Stimulated activated CD4-positive, alpha-beta T cell treated with anti-CD3 and anti-CD28 coated beads, Interleukin-4, amount 100 ng/mL, for 1 hour (primary cell): ENCODE data around the gene SBF2.

ENCODE experiments used
- DNase-seq: peaks from one replicate; pipeline ENCODE4 v3.0.0-alpha.2; 2020

The SBF2 gene

GRCh38 chr11:9878936-9879335 lies 415.1 kb downstream of the SBF2 start:
- no peak for DNase-seq

DNA sequence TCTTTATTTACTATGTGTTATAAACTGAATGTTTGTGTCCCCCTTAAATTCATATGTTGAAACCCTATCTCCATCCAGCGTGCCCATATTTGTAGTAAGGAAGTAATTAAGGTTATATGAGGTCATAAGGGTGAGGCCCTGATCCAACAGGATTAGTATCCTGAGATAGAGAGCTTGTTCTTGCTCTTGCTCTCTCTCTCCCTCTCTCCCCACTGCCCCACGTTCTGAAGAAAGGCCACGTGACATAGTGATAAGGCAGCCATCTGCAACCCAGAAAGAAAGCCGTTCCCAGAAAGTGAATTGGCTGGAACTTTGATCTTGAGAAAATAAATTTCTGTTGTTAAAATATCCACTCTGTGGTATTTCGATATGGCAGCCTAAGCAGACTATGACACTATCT lies 417.7 kb downstream of the SBF2 start:
- no peak for DNase-seq

DNA sequence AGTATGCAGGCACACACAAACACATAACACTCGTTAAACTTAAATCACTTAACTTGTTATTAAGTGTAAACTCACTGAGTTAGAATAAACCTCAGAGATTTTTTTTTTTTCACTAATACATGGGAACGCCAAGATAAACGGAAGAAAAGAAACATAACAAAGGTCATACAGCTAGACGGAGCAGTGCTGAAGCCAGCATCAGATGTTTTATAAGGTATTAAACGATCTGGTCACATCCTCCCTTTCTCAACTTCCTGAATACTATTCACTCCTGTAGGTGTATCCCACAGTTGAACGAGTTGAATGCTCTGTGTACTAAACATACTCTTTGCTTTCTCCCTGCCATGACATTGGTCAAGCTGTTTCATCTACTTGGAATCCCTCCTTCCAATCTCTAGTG lies 418.2 kb downstream of the SBF2 start:
- no peak for DNase-seq

GRCh38 chr11:9875399-9875798 lies 418.6 kb downstream of the SBF2 start:
- no peak for DNase-seq

GRCh38 chr11:9874466-9874865 lies 419.6 kb downstream of the SBF2 start:
- DNase-seq = no peak

GRCh38 chr11:9868641-9869040 lies 425.4 kb downstream of the SBF2 start:
- no peak for DNase-seq

DNA sequence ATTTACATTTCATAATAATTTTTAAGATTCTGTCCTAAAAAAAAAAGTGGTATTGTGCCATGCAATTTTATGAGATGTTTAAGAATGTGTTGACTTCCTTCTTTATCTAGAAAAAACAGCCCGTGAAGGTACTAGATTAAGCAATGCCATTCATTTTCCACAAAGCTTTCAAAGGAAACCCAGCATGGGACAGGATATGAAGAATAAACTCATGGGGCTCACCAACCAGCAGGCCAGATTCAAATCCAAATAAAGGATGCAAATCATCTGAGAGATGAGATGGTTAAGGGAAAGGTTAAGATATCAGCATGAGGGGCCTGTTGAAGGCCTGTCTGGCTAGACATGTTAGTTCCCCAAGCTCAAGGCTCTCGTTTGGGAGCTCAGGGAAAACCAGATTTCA lies 431.0 kb downstream of the SBF2 start:
- no peak for DNase-seq

DNA sequence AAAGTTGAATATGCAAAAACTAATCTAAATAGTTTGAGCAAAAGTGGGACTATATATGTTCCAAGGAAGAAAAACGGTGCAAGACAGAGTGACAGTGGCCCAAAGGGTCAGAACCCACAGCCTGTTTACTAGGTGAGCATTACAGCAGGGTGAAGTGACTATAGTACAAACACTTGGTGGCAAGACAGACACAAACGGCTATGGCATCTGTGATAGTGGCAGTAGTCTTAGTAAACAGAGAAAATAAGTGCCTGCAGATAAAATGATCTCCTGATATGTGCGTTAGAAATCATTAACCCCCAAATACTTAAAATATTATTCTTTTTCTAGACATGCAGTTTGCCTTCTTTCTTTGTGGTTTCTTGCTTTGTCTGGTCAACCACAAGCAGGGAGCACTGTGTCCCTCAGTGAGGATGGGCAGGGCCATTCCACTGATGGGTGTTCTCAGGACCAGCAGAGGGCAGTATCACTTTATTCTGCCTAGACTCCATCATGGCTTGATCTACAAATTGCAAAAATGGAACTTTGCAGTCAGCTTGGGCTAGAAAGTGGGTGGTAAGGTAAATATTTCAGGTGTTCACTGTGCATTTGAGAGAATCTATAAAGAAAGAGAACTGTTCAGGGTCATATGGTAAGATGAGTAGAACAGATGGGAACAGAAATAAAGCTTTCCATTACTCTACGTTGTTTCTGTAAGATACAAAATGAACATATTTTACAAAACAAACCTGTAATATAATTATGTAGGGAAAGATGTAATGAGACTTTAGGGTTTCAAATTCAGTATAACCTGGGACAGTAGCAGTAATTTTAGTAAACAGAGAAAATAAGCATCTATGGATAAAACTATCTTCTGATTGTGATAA lies 431.9 kb downstream of the SBF2 start:
- peak; percentile 11 for DNase-seq

DNA sequence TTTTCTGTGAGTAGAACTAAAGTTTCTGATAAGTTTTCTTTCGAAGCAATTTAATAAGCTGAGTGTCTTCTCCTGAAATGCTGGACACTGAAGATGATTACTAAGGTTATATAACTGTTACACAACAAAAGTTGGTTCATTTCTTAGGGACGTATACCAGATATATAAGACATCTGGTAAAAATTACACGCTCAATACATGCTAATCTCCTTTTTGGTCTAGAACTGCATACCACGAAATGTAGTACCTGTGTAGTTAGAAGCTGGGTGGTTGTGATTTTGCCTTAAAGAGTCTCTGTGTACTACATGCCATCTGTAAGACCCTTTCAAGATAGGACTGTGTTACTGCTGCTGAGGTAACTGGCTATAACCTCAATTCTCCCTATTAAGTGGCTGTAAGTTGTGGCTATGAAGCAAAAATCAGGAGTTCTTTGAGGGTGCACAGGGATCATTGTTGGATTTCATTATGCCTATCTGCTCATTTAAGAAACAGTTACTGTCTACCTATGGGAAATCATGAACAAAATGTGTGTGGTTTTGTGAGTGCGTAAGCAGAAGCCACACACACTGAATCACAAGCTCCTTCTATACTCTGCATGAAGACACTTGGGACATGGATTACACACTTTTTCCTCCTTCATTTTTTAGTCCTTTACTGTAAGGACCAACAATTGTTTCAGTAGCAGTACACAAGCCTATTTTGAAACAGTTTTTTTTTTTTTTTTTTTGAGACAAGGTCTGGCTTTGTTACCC lies 434.3 kb downstream of the SBF2 start:
- no peak for DNase-seq

DNA sequence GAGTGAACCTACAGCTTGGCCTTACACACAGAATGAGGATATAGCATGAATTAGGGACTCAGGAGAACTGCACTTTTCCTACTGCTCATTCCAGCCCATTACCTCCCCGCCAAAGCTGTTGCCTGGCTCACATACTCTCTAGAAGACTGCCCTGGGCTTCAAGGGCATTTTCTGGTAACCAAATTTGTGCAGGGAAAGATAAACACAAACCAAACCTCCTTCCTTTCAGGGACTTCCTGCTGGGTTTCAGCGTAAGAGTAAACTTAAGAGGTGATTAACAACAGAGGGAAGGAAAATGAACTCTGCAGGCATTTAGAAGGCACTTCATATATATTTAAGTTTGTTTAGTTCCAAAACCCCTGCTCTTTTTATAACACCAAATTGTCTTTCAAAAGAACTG lies 435.2 kb downstream of the SBF2 start:
- DNase-seq = no peak

DNA sequence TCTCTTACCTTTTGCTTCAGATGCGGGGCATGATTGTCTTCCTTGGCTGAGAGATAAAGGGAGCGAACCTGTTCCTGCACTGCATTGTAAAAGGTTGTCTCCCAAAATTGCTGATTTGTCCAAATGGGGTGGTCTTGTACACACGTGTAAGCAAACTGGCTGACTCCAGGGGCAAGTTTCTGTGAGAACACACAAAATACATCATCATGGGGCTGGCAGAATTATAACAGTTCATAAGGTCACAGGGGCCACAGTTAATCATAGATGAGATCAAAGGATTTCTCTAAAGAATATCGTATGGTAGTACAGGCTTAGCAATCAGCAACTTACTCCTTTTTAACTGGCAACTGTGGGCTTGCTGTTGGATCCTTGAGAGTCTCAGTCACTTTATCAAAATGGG lies 435.8 kb downstream of the SBF2 start:
- DNase-seq = no peak

GRCh38 chr11:9855579-9856287 lies 438.3 kb downstream of the SBF2 start:
- no peak for DNase-seq

GRCh38 chr11:9853929-9854552 lies 440.0 kb downstream of the SBF2 start:
- DNase-seq = no peak

DNA sequence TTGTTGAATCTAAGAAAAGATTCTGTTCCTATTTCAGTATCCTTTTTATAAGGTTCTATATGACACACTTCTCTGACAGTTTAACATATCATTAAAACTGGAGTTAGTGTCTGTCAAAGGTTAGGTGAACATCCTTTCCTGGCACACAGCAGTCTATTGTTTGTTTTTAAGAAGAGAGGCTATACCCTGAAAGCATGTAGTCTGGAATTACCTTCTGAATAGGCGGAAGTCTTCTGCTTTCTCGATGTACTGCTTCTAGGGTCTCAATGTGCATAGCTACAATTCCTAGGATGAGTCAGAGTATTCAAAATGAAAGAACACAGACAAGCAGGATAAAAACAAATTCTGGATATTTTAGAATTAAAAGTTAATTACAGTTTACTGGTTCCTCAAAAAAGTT lies 441.6 kb downstream of the SBF2 start:
- DNase-seq = no peak

DNA sequence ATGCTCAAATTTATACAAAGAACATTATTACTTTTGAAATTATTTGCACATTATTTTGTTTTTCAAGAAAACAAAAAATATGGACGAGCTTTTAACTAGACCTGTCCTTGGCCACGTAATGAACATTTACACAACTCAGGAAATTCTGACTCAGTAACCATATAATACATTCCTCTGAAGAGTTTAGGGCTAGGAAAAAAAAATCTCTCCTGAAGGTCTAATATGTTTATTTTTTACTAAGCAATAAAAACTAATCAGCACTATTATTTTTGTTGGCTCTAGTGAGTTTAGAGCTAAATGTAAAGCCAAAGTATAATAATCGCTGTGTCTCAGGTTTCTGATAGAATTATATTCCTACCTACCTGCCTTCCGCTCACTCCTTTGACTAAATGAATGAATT lies 442.7 kb downstream of the SBF2 start:
- DNase-seq = no peak

GRCh38 chr11:9850224-9850895 lies 443.7 kb downstream of the SBF2 start:
- no peak for DNase-seq

DNA sequence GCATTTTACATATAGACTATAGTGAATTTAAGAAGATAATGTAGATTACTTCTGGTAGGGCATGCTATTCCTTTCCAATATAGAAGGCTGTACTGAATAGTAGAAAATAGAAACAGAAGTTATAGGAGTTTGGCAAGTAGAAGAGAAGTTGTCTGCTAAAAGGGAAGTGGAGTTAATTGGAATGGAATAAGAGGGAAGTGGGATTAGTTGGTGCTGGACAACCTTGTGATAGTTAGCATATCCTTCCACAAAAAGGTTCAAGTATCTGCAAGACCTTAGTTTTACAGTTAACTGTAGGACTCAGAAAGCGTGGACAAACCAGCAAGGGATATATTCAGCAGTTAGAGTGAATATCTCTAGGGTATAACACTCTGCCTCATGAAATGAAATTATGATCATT lies 444.6 kb downstream of the SBF2 start:
- no peak for DNase-seq

DNA sequence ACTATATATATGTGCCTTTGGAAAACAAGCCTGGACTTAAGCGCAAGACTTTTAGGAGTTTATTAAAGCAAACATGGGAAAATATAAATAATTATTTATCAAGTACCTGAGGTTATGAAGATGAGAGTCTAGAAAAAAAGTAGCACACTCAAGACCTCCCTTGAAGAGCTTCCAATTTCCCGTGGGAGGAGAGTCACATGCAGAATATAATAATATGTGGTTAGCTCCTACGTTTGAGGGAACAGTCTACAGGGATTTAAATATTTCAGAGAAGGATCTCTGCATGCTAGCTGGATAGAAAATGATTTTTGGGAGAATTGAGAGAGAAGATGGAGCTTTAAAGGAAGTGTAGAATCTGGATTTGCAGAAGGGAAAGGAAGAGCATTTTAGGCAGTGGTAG lies 446.4 kb downstream of the SBF2 start:
- no peak for DNase-seq

DNA sequence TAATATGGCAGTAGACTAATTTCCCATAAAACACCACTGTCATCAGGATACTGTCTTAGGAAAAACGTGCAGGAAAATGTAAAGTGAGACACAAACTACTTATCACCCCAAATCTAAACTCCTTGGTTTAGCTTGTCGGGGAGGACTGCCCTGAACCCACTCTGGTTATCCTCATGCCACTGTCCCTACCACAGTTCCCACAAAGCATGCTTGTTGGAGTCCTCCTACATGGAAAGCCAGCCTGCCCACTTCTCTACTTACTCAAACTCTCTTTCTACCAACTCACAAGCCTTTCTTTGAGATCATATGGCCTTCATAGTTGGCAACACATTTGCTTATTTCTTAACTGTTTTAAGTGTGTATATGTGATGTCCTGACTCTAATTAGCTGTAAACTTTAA lies 451.1 kb downstream of the SBF2 start:
- no peak for DNase-seq

DNA sequence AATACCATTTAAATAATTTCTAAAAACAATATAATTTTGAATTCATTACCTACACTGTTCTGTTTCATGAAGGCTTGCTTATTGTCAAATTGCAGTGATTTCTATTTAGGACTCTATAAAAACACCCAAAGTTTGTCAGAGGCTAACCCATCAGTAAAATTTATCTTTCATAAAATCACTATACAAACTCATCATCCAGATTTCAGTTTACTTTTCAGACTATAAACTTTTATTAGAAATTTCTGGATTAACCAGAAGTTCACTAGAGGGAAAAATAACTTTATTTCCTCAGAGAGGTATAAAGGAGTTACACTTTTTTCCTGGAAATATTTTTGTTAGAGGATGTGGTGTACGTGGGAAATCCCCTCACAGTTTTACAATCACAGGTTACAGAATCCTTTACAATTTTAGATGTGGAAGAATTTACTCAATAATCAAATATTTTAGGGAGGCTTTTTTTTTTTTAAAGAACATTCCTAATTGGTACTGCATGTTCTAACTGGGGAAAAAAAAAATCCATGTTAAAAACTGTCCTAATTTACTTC lies 453.5 kb downstream of the SBF2 start:
- DNase-seq = no peak

- DNase-seq = no peak
These were observed 454.5 kb downstream of the SBF2 start for GRCh38 chr11:9839550-9839949.

DNA sequence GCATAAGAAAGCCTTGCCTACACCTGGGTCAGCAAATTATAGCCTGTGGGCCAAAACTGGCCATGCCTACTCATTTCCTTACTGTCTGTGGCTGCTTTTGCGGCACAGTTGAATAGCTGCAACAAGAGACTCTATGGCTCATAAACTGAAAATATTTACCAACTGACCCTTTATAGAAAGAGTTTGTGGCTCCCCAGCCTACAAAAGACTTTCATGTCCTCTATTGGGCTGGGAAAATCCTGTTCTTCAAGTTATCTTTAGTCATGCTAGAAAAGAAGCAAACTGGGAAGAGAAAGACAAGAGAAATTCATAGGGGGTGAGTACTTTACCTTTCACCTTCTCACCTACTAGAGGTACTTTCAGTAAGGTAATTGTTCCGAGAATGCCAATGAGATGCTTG lies 455.1 kb downstream of the SBF2 start:
- DNase-seq = no peak
